ENCODE data around the gene RGPD6.
"Not testable (repeated sequence)": the region's sequence is repeated elsewhere in the genome, so short reads cannot be mapped to it uniquely, and the experiment has no call there.

The RGPD6 gene

GRCh38 chr2:110576763-110577416 lies at the start of gene RGPD6:
Gene RGPD6 (minus strand): TSS chr2:110577222. CDS start chr2:110577024, 198 bp downstream.
- not testable (repeated sequence) for DNase-seq (ENCODE audit: low read depth)

- DNase-seq (ENCODE audit: low read depth): not testable (repeated sequence)
These were observed 42.4 kb upstream of the RGPD6 start for GRCh38 chr2:110619326-110619939.

- not testable (repeated sequence) for DNase-seq (ENCODE audit: low read depth)
These were observed 36.9 kb upstream of the RGPD6 start for GRCh38 chr2:110613927-110614326.

GRCh38 chr2:110610613-110611250 lies 33.7 kb upstream of the RGPD6 start:
- DNase-seq (ENCODE audit: low read depth): not testable (repeated sequence)

GRCh38 chr2:110609843-110610612 lies 33.0 kb upstream of the RGPD6 start:
- not testable (repeated sequence) for DNase-seq (ENCODE audit: low read depth)

GRCh38 chr2:110608788-110609502 lies 31.9 kb upstream of the RGPD6 start:
- DNase-seq (ENCODE audit: low read depth): not testable (repeated sequence)

GRCh38 chr2:110605057-110605456 lies 28.0 kb upstream of the RGPD6 start:
- DNase-seq (ENCODE audit: low read depth): not testable (repeated sequence)

- not testable (repeated sequence) for DNase-seq (ENCODE audit: low read depth)
These were observed 27.0 kb upstream of the RGPD6 start for GRCh38 chr2:110603917-110604591.

- not testable (repeated sequence) for DNase-seq (ENCODE audit: low read depth)
These were observed 25.1 kb upstream of the RGPD6 start for GRCh38 chr2:110602139-110602538.

GRCh38 chr2:110591973-110592372 lies 15.0 kb upstream of the RGPD6 start:
- DNase-seq (ENCODE audit: low read depth): not testable (repeated sequence)

- not testable (repeated sequence) for DNase-seq (ENCODE audit: low read depth)
These were observed 12.8 kb upstream of the RGPD6 start for GRCh38 chr2:110589677-110590330.

- not testable (repeated sequence) for DNase-seq (ENCODE audit: low read depth)
These were observed 11.5 kb upstream of the RGPD6 start for GRCh38 chr2:110588520-110588919.

- DNase-seq (ENCODE audit: low read depth): not testable (repeated sequence)
These were observed 2.4 kb upstream of the RGPD6 start for GRCh38 chr2:110579216-110579965.

GRCh38 chr2:110578429-110578828 lies 1.4 kb upstream of the RGPD6 start:
- not testable (repeated sequence) for DNase-seq (ENCODE audit: low read depth)

- DNase-seq (ENCODE audit: low read depth): not testable (repeated sequence)
These were observed 77.2 kb downstream of the RGPD6 start for GRCh38 chr2:110499755-110500377.

GRCh38 chr2:110496027-110496426 lies 81.0 kb downstream of the RGPD6 start:
- not testable (repeated sequence) for DNase-seq (ENCODE audit: low read depth)

GRCh38 chr2:110494488-110494887 lies 82.5 kb downstream of the RGPD6 start:
- DNase-seq (ENCODE audit: low read depth): not testable (repeated sequence)

GRCh38 chr2:110488991-110489390 lies 88.0 kb downstream of the RGPD6 start:
- DNase-seq (ENCODE audit: low read depth): not testable (repeated sequence)

- DNase-seq (ENCODE audit: low read depth): not testable (repeated sequence)
These were observed 94.3 kb downstream of the RGPD6 start for GRCh38 chr2:110482697-110483096.

Data from EH (cell line).